ENCODE measurements around the gene ERVW-1.
"Not testable (repeated sequence)": the region's sequence is repeated elsewhere in the genome, so short reads cannot be mapped to it uniquely, and the experiment has no call there.

DNA sequence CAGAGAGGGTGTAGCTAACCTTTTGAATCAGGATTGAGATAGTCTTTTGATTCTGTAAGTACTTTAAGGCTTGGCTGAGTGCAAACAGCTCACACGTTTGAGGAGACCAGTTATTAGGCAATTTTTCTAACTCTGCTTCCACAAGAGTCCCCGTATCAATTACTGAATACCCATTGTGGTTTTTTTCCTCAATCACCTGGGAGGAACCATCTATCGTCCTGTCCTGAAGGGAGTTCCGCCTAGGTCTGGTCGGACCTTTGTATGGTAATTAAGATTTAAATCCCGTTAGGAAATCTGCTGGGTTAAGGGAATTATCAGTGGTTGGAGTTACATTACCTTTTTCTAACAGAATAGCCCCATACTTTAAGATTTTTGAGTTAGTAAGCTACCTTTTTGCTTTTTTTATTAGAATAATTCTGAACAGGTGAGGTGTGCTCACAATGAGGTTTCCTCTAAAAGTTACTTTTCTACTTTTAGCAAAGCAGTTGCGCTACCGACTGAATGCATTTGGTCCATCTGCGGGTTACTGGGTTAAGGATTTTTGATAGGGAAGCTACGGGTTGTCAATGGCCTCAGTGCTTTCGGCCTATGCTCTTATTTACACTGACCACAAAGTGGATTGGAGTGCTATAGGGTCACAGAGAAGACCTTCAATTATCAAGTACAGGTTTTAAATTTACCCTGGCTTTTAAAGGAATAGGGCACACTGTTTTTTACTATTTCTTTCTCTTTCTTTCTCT is 1.7 kb downstream of the ERVW-1 start:
- TF ChIP-seq, protein P1, sequence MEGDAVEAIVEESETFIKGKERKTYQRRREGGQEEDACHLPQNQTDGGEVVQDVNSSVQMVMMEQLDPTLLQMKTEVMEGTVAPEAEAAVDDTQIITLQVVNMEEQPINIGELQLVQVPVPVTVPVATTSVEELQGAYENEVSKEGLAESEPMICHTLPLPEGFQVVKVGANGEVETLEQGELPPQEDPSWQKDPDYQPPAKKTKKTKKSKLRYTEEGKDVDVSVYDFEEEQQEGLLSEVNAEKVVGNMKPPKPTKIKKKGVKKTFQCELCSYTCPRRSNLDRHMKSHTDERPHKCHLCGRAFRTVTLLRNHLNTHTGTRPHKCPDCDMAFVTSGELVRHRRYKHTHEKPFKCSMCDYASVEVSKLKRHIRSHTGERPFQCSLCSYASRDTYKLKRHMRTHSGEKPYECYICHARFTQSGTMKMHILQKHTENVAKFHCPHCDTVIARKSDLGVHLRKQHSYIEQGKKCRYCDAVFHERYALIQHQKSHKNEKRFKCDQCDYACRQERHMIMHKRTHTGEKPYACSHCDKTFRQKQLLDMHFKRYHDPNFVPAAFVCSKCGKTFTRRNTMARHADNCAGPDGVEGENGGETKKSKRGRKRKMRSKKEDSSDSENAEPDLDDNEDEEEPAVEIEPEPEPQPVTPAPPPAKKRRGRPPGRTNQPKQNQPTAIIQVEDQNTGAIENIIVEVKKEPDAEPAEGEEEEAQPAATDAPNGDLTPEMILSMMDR (conservative IDR thresholded peaks at IDR 0.05; ENCODE audit: low read depth, low read length), result not testable (repeated sequence)
- not testable (repeated sequence) for TF ChIP-seq EZH2phosphoT487 (IDR thresholded peaks at IDR 0.05; ENCODE audit: borderline replicate concordance, low read length)
